Measurements from ENCODE around the gene OR1F1.

- TF ChIP-seq CTCF (IDR thresholded peaks at IDR 0.05): no peak
- no peak for TF ChIP-seq POLR2A (IDR thresholded peaks at IDR 0.05)
Measured at GRCh38 chr16:3171855-3172593, 16.0 kb upstream of the OR1F1 start.
